Skeletal muscle tissue (tissue), 4 donors: Measurements from ENCODE around the gene IER5. TPM values are rescaled to one million over a fixed set of nuclear protein-coding genes. Genes with fewer than 3 reads are reported as not detected.
A peak's percentile ranks its signal among the peaks of the same experiment; 100 is the strongest.

Source experiments
- H3K27ac ChIP-seq: one replicate; pipeline ENCODE4 v1.7.0; 2013; ENCODE audit warnings: mild to moderate bottlenecking, low read depth, low read length, inconsistent platforms
- H3K27me3 ChIP-seq, 3 donors: one replicate each; pipeline ENCODE4 v1.7.0; 2013; ENCODE audit warnings: low read length in 3 of 3; ENCODE audit not compliant: control insufficient read depth in 3 of 3, insufficient read depth in 3 of 3
- H3K36me3 ChIP-seq, 3 donors: one replicate each; pipeline ENCODE4 v1.7.0; 2013; ENCODE audit warnings: low read length in 3 of 3; ENCODE audit not compliant: control insufficient read depth in 3 of 3, insufficient read depth in 3 of 3
- H3K4me1 ChIP-seq, 3 donors: one replicate each; pipeline ENCODE4 v1.7.0; 2013; ENCODE audit warnings: low read length in 3 of 3, mild to moderate bottlenecking in 3 of 3; ENCODE audit not compliant: control insufficient read depth in 3 of 3, insufficient read depth in 3 of 3
- H3K4me3 ChIP-seq, 3 donors: one replicate each; pipeline ENCODE4 v1.7.0; 2013; ENCODE audit warnings: low read length in 3 of 3
- H3K9ac ChIP-seq, 3 donors: one replicate each; pipeline ENCODE4 v1.7.0; 2013; ENCODE audit warnings: low read length in 3 of 3, mild to moderate bottlenecking in 3 of 3, moderate library complexity in 2 of 3, low read depth in 1 of 3
- H3K9me3 ChIP-seq, 3 donors: one replicate each; pipeline ENCODE4 v1.7.0; 2013; ENCODE audit warnings: low read length in 3 of 3; ENCODE audit not compliant: control insufficient read depth in 3 of 3
- total RNA-seq: library from RNA; depleted of rRNA; stranded (reverse); fragments of >200 nt; gene quantifications from one replicate; pipeline ENCODE4 v1.2.3, GENCODE V29; 2014
- donor health status: Osteomylitis.

IER5 gene
- total RNA-seq, 1 donor from 2014 or later: 11.0 TPM

GRCh38 chr1:181128592-181129497 is 40.3 kb downstream of the IER5 start:
- Histone ChIP-seq H3K9ac (peak overlapping the region in 1 of 3 donors; percentile 29), H3K27ac (no peak overlapping the region), H3K4me3 (no peak overlapping the region), H3K4me1 (peaks cover 14 to 30% (median 28%) of the 10 kb centered on the region in 3 donors), H3K36me3 (no peaks in the 10 kb centered on the region), H3K9me3 (no peaks in the 10 kb centered on the region), H3K27me3 (no peaks in the 10 kb centered on the region)

- H3K27ac ChIP-seq: no peak overlapping the region
Measured at GRCh38 chr1:181129771-181130606, 41.5 kb downstream of the IER5 start.

GRCh38 chr1:181131255-181131941 is 42.9 kb downstream of the IER5 start:
- Histone ChIP-seq H3K9ac (no peak overlapping the region), H3K4me3 (no peak overlapping the region), H3K4me1 (peaks cover 31 to 51% (median 44%) of the 10 kb centered on the region in 3 donors), H3K27ac (no peak overlapping the region), H3K27me3 (no peaks in the 10 kb centered on the region), H3K36me3 (no peaks in the 10 kb centered on the region), H3K9me3 (no peaks in the 10 kb centered on the region)

More at GRCh38 chr1:181129771-181130606, 41.5 kb downstream of the IER5 start:
- no peak overlapping the region for H3K4me3 ChIP-seq
- peaks cover 19 to 38% (median 32%) of the 10 kb centered on the region in 3 donors for H3K4me1 ChIP-seq
- no peak overlapping the region for H3K9ac ChIP-seq
- H3K9me3 ChIP-seq: no peaks in the 10 kb centered on the region
- H3K36me3 ChIP-seq: no peaks in the 10 kb centered on the region
- no peaks in the 10 kb centered on the region for H3K27me3 ChIP-seq

- no peaks in the 10 kb centered on the region for H3K36me3 ChIP-seq
- H3K4me1 ChIP-seq: peaks cover 28 to 43% (median 39%) of the 10 kb centered on the region in 3 donors
- H3K9me3 ChIP-seq: no peaks in the 10 kb centered on the region
- no peaks in the 10 kb centered on the region for H3K27me3 ChIP-seq
- H3K27ac ChIP-seq: no peak overlapping the region
- no peak overlapping the region for H3K4me3 ChIP-seq
- no peak overlapping the region for H3K9ac ChIP-seq
Measured at GRCh38 chr1:181133441-181133951, 45.0 kb downstream of the IER5 start.

- Histone ChIP-seq H3K27ac (no peak overlapping the region), H3K36me3 (no peaks in the 10 kb centered on the region), H3K9ac (no peak overlapping the region), H3K9me3 (no peaks in the 10 kb centered on the region), H3K4me3 (no peak overlapping the region), H3K27me3 (no peaks in the 10 kb centered on the region), H3K4me1 (peaks cover 26 to 39% (median 35%) of the 10 kb centered on the region in 3 donors)
Measured at GRCh38 chr1:181133969-181134418, 45.5 kb downstream of the IER5 start.

- peaks cover 18 to 36% (median 33%) of the 10 kb centered on the region in 3 donors for H3K4me1 ChIP-seq
Measured at GRCh38 chr1:181134543-181135436, 46.3 kb downstream of the IER5 start.

GRCh38 chr1:181135437-181135731 is 46.9 kb downstream of the IER5 start:
- no peaks in the 10 kb centered on the region for H3K9me3 ChIP-seq
- peak overlapping the region; percentile 61 for H3K27ac ChIP-seq
- no peaks in the 10 kb centered on the region for H3K27me3 ChIP-seq
- peaks cover 17 to 37% (median 31%) of the 10 kb centered on the region in 3 donors for H3K4me1 ChIP-seq
- H3K4me3 ChIP-seq: no peak overlapping the region
- peak overlapping the region in 1 of 3 donors; percentile 33 for H3K9ac ChIP-seq
- H3K36me3 ChIP-seq: no peaks in the 10 kb centered on the region

More at GRCh38 chr1:181134543-181135436, 46.3 kb downstream of the IER5 start:
- Histone ChIP-seq H3K9ac (peak overlapping the region in 2 of 3 donors; percentile 33 to 39), H3K4me3 (no peak overlapping the region), H3K27me3 (no peaks in the 10 kb centered on the region), H3K27ac (peak overlapping the region; percentile 61), H3K36me3 (no peaks in the 10 kb centered on the region), H3K9me3 (no peaks in the 10 kb centered on the region)

GRCh38 chr1:181135815-181136737 is 47.6 kb downstream of the IER5 start:
- Histone ChIP-seq H3K36me3 (no peaks in the 10 kb centered on the region), H3K4me3 (peak overlapping the region in 1 of 3 donors; percentile 45), H3K4me1 (peaks cover 17 to 44% (median 30%) of the 10 kb centered on the region in 3 donors), H3K27ac (peak overlapping the region; percentile 61), H3K9ac (peak overlapping the region in 1 of 3 donors; percentile 33), H3K27me3 (no peaks in the 10 kb centered on the region), H3K9me3 (no peaks in the 10 kb centered on the region)
